Gastrocnemius medialis (tissue), 4 donors: ENCODE results near the gene TJP2. TPM values are rescaled to one million over a fixed set of nuclear protein-coding genes. Genes with fewer than 3 reads are reported as not detected.

Experiments used
- ATAC-seq, 2 donors: fragments of 150-250 bp; one replicate each; pipeline ENCODE4 v1.9.1; 2016
- DNase-seq, 2 donors: peaks; one replicate each; pipeline ENCODE4 v3.0.0-alpha.2; 2019
- H3K27ac ChIP-seq, 4 donors: fragments of 200-600 bp; sonication (generic); 1 replicate in 1 of 4; 2 replicates in 3 of 4; pipeline ENCODE4 v1.5.1; 2016 to 2018; ENCODE audit warnings: mild to moderate bottlenecking in 2 of 4, moderate library complexity in 1 of 4
- H3K27me3 ChIP-seq, 3 donors: fragments of 200-600 bp; sonication (generic) in 2 of 3; 1 replicate in 1 of 3; 2 replicates in 2 of 3; pipeline versions ENCODE4 v1.5.1 to v1.6.0; 2016 to 2019; ENCODE audit warnings: mild to moderate bottlenecking in 1 of 3, moderate library complexity in 1 of 3
- H3K36me3 ChIP-seq, 2 donors: fragments of 200-600 bp; sonication (generic) in 1 of 2; one replicate each; pipeline ENCODE4 v1.5.1; 2017 to 2018
- H3K4me1 ChIP-seq, 2 donors: fragments of 200-600 bp; sonication (generic) in 1 of 2; one replicate each; pipeline ENCODE4 v1.5.1; 2016 to 2017; ENCODE audit warnings: mild to moderate bottlenecking in 2 of 2
- H3K4me3 ChIP-seq, 4 donors: fragments of 200-600 bp; sonication (generic) in 3 of 4; 1 replicate in 1 of 4; 2 replicates in 3 of 4; pipeline ENCODE4 v1.5.1; 2016 to 2019; ENCODE audit warnings: mild to moderate bottlenecking in 2 of 4
- H3K9me3 ChIP-seq, 3 donors: fragments of 200-600 bp; sonication (generic) in 2 of 3; 1 replicate in 1 of 3; 2 replicates in 2 of 3; pipeline ENCODE4 v1.5.1; 2016 to 2019
- CTCF ChIP-seq, 5 experiments: fragments of 450-650 bp in 3 of 5; fragments of 200-600 bp in 2 of 5; sonication (generic) in 2 of 5; IDR thresholded peaks in 4 of 5; conservative IDR thresholded peaks in 1 of 5; 1 replicate in 4 of 5; 2 replicates in 1 of 5; pipeline ENCODE4 v1.5.1; 2016 to 2019; ENCODE audit warnings: antibody characterized with exemption in 5 of 5, mild to moderate bottlenecking in 3 of 5, moderate library complexity in 3 of 5
- POLR2A ChIP-seq, 2 donors: fragments of 450-650 bp; IDR thresholded peaks; one replicate each; pipeline ENCODE4 v1.6.1; 2017; ENCODE audit warnings: antibody characterized with exemption in 2 of 2, mild to moderate bottlenecking in 2 of 2, moderate library complexity in 2 of 2
- in situ Hi-C, 4 donors: fragments of 200-750 bp; cut with MboI; loops; one replicate each; pipeline versions ENCODE4 v1.15.0 to v1.8.0; 2017; ENCODE audit warnings: low sequenced_read_pairs in 4 of 4
- intact Hi-C: fragments of 100-400 bp; cut with DNase I; formaldehyde crosslinking; loops from one replicate; pipeline ENCODE4 v1.15.1; 2023; ENCODE audit warnings: low total_unique reads
- total RNA-seq, 4 donors: library from RNA; depleted of rRNA; stranded (reverse); fragments of >200 nt; gene quantifications; one replicate each; pipeline versions ENCODE4 v1.1.0 to v1.2.3, GENCODE V29; 2016

TJP2 gene
- total RNA-seq, 4 donors from 2014 or later, result 10.5 to 23.1 (median 17.6) TPM

- Histone ChIP-seq H3K27me3 (no peaks in the 10 kb centered on the region), H3K4me3 (no peak overlapping the region), H3K9me3 (no peaks in the 10 kb centered on the region), H3K4me1 (no peaks in the 10 kb centered on the region), H3K27ac (no peak overlapping the region), H3K36me3 (no peaks in the 10 kb centered on the region)
- intact Hi-C loops (no loop called here), in situ Hi-C loops (loop anchor here in 2 of 4 donors (25.0 kb wide), 2 partner anchors 106 to 219 kb away; no protein-coding TSS in a partner anchor)
- ATAC-seq (no peak), DNase-seq (no peak)
- TF ChIP-seq CTCF (IDR thresholded peaks at IDR 0.05 in 4 of 5, conservative IDR thresholded peaks at IDR 0.05 in 1 of 5) (no peak), POLR2A (IDR thresholded peaks at IDR 0.05) (no peak)
These were observed 143.8 kb downstream of the TJP2 start for GRCh38 chr9:69317894-69318293.

GRCh38 chr9:69319324-69320025, 145.4 kb downstream of the TJP2 start:
- in situ Hi-C loops, result loop anchor here in 3 of 4 donors (10.0 to 25.0 kb wide), 4 partner anchors 65 to 218 kb away; no protein-coding TSS in a partner anchor
- Histone ChIP-seq H3K27ac (no peak overlapping the region), H3K4me3 (no peak overlapping the region), H3K4me1 (peaks cover 3 to 8% of the 10 kb centered on the region in 2 donors), H3K27me3 (no peaks in the 10 kb centered on the region), H3K9me3 (no peaks in the 10 kb centered on the region), H3K36me3 (no peaks in the 10 kb centered on the region)
- DNase-seq, result no peak
- intact Hi-C loops, result loop anchor here (10.0 kb wide), 3 partner anchors 45 to 1285 kb away; no protein-coding TSS in a partner anchor
- no peak for ATAC-seq
- no peak for TF ChIP-seq CTCF (IDR thresholded peaks at IDR 0.05 in 4 of 5, conservative IDR thresholded peaks at IDR 0.05 in 1 of 5)

GRCh38 chr9:69322256-69322655, 148.2 kb downstream of the TJP2 start:
- ATAC-seq, result no peak
- in situ Hi-C loops (loop anchor here in 3 of 4 donors (10.0 to 25.0 kb wide), 4 partner anchors 63 to 215 kb away; no protein-coding TSS in a partner anchor), intact Hi-C loops (loop anchor here (10.0 kb wide), 3 partner anchors 47 to 1283 kb away; no protein-coding TSS in a partner anchor)
- H3K36me3 ChIP-seq, result no peaks in the 10 kb centered on the region
- no peaks in the 10 kb centered on the region for H3K27me3 ChIP-seq
- H3K27ac ChIP-seq, result no peak overlapping the region
- H3K4me3 ChIP-seq, result no peak overlapping the region
- DNase-seq, result no peak
- no peaks in the 10 kb centered on the region for H3K9me3 ChIP-seq
- no peak for TF ChIP-seq CTCF (IDR thresholded peaks at IDR 0.05 in 4 of 5, conservative IDR thresholded peaks at IDR 0.05 in 1 of 5)
- no peak for TF ChIP-seq POLR2A (IDR thresholded peaks at IDR 0.05)
- peaks cover 13 to 17% of the 10 kb centered on the region in 2 donors for H3K4me1 ChIP-seq

- no peaks in the 10 kb centered on the region for H3K9me3 ChIP-seq
- no peak for ATAC-seq
- H3K27me3 ChIP-seq, result no peaks in the 10 kb centered on the region
- DNase-seq, result no peak
- H3K36me3 ChIP-seq, result no peaks in the 10 kb centered on the region
- intact Hi-C loops, result loop anchor here (2.0 to 10.0 kb wide), 5 partner anchors 49 to 1281 kb away; no protein-coding TSS in a partner anchor
- peak overlapping the region in 3 of 4 donors; percentile 64 to 81 (median 79) for H3K4me3 ChIP-seq
- H3K27ac ChIP-seq, result peak overlapping the region in 2 of 4 donors; percentile 84 to 98
- in situ Hi-C loops, result loop anchor here in 3 of 4 donors (10.0 to 25.0 kb wide), 4 partner anchors 61 to 213 kb away; no protein-coding TSS in a partner anchor
- H3K4me1 ChIP-seq, result peaks cover 26 to 27% of the 10 kb centered on the region in 2 donors
- TF ChIP-seq POLR2A (IDR thresholded peaks at IDR 0.05), result no peak
- TF ChIP-seq CTCF (IDR thresholded peaks at IDR 0.05 in 4 of 5, conservative IDR thresholded peaks at IDR 0.05 in 1 of 5), result no peak
These were observed 149.8 kb downstream of the TJP2 start for GRCh38 chr9:69323861-69324260.

Other genes with a start within 250 kb of the TJP2 start
- gene PRKACG, start 160.2 kb upstream of the TJP2 start, total RNA-seq, result not detected
- 10 to 100 TPM in 2 of 4 donors, 1 to 10 TPM in 2; 5.5 to 23.4 (median 14.0) TPM for gene FXN, start 138.5 kb upstream of the TJP2 start, total RNA-seq
- 10 to 100 TPM; 10.8 to 26.8 (median 17.1) TPM for gene ENTREP1, start 150.9 kb downstream of the TJP2 start, total RNA-seq